IPS-15b (cell line): Measurements from ENCODE around the gene POLE4.

ENCODE experiments used
- H3K27me3 ChIP-seq: one replicate; pipeline ENCODE4 v1.6.1; 2013; ENCODE audit warnings: low read length; ENCODE audit not compliant: control insufficient read depth, insufficient read depth
- H3K36me3 ChIP-seq: one replicate; pipeline ENCODE4 v1.6.1; 2013; ENCODE audit warnings: low read length; ENCODE audit not compliant: control insufficient read depth, insufficient read depth
- H3K4me1 ChIP-seq: one replicate; pipeline ENCODE4 v1.6.1; 2013; ENCODE audit warnings: mild to moderate bottlenecking, low read length; ENCODE audit not compliant: control insufficient read depth, insufficient read depth
- H3K4me3 ChIP-seq: one replicate; pipeline ENCODE4 v1.5.1; 2013; ENCODE audit warnings: low read depth, low read length
- H3K9ac ChIP-seq: one replicate; pipeline ENCODE4 v1.6.1; 2013; ENCODE audit warnings: low read depth, mild to moderate bottlenecking, low read length
- H3K9me3 ChIP-seq: one replicate; pipeline ENCODE4 v1.6.1; 2013; ENCODE audit warnings: mild to moderate bottlenecking, low read length; ENCODE audit not compliant: control insufficient read depth, insufficient read depth

POLE4 gene

DNA sequence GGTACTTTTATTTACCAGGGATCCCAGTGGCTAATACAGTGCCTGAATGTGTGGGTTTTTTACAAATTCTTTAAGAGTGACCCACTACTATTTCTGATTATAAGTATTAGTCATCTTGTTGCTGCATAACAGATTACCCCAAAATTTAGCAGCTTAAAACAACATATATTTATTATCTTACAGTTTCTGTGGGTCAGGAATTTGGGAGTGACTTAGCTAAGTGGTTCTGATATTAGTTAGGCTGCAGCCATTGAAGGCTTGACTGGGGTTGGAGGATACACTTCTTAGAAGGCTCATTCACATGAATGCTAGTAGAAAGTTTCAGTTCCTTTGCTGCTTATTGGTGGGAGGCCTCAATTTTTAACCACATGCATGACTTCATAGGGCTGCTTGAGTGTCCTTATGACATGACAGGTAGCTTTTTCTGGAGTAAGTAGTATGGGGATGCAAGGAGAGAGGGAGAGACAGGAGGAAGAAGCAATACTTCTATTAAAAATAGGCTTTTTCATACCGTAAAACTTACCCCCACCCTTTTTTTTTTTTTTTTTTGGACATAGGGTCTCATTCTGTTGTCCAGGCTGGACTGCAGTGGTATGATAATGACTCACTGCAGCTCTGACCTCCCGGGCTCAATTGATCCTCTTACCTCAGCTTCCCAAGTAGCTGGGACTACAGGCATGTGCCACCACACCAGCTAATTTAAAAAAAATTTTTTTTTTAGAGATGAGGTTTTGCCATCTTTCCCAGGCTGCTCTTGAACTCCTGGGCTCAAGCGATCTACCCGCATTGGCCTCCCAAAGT, 13.3 kb upstream of the POLE4 start:
- no peaks in the 10 kb centered on the region for H3K36me3 ChIP-seq
- no peak overlapping the region for H3K4me3 ChIP-seq
- H3K4me1 ChIP-seq: no peaks in the 10 kb centered on the region
- no peak overlapping the region for H3K9ac ChIP-seq
- no peaks in the 10 kb centered on the region for H3K9me3 ChIP-seq
- H3K27me3 ChIP-seq: no peaks in the 10 kb centered on the region

GRCh38 chr2:74945788-74946331, 12.6 kb upstream of the POLE4 start:
- Histone ChIP-seq H3K9me3 (no peaks in the 10 kb centered on the region), H3K9ac (no peak overlapping the region), H3K36me3 (no peaks in the 10 kb centered on the region), H3K27me3 (no peaks in the 10 kb centered on the region), H3K4me1 (no peaks in the 10 kb centered on the region), H3K4me3 (no peak overlapping the region)

DNA sequence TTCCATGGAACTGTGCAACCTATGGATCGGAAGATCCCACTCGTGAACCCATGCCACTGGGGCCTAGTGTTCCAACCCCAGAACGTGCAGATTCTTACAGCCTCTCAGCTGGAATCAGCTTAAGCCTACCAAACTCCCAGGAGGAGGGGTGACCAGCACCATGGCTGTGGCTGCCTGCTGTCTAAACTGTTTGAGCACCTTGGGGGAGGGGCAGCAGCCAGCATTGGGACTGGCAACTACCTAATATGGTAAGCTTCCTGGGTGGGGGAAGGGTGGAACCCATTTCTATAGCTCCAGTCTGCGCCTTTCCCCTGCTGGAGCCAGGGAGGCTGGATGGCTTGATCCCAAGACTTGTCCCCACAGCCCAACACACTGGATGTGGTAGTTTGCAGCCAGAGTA, 10.7 kb upstream of the POLE4 start:
- Histone ChIP-seq H3K9me3 (no peaks in the 10 kb centered on the region), H3K4me1 (no peaks in the 10 kb centered on the region)

GRCh38 chr2:74948779-74949178, 9.7 kb upstream of the POLE4 start:
- H3K9ac ChIP-seq: no peak overlapping the region

More for the DNA sequence above, 10.7 kb upstream of the POLE4 start:
- Histone ChIP-seq H3K27me3 (no peaks in the 10 kb centered on the region), H3K9ac (no peak overlapping the region), H3K36me3 (no peaks in the 10 kb centered on the region), H3K4me3 (no peak overlapping the region)

GRCh38 chr2:74951211-74951754, 7.2 kb upstream of the POLE4 start:
- Histone ChIP-seq H3K9ac (no peak overlapping the region), H3K36me3 (no peaks in the 10 kb centered on the region), H3K4me3 (no peak overlapping the region), H3K27me3 (no peaks in the 10 kb centered on the region), H3K4me1 (no peaks in the 10 kb centered on the region), H3K9me3 (no peaks in the 10 kb centered on the region)

More at GRCh38 chr2:74948779-74949178, 9.7 kb upstream of the POLE4 start:
- Histone ChIP-seq H3K36me3 (no peaks in the 10 kb centered on the region), H3K9me3 (no peaks in the 10 kb centered on the region), H3K4me1 (no peaks in the 10 kb centered on the region), H3K4me3 (no peak overlapping the region), H3K27me3 (no peaks in the 10 kb centered on the region)

GRCh38 chr2:74952575-74952974, 5.9 kb upstream of the POLE4 start:
- Histone ChIP-seq H3K9ac (no peak overlapping the region), H3K36me3 (no peaks in the 10 kb centered on the region), H3K27me3 (peaks cover 8% of the 10 kb centered on the region), H3K9me3 (no peaks in the 10 kb centered on the region), H3K4me1 (no peaks in the 10 kb centered on the region), H3K4me3 (no peak overlapping the region)

DNA sequence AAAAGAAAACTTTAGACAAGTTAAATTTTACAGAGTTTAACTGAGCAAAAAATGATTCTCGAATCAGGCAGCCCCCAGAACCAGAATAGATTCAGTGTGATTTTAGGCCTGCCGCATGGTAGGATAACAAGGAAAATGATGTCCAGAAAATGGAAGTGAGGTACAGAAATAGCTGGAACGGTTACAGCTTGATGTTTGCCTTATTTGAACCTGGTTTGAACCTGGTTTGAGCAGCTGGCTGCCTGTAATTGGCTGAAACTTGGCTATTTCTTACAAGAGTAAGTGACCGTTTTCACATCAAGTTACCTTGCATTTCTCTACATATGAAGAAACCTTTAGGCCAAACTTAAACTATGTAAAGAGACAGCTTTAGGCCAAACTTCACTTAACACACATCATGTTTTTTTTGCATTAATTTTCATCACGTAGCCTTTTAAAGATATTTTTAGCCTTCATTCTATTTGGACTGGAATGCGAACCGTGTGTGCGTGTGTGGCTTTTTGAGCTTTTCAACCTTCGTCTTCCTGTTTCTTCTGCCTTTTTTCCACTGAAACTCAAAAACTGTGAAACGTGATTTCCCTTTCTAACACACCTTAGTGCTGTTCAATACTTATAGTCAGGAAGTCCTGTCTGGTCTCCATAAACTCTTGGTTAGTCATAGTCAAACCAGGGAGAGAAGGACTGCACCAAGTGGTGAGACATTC, 4.5 kb upstream of the POLE4 start:
- H3K9me3 ChIP-seq: peaks cover under 1% of the 10 kb centered on the region
- no peak overlapping the region for H3K9ac ChIP-seq
- peaks cover 15% of the 10 kb centered on the region for H3K27me3 ChIP-seq
- H3K4me1 ChIP-seq: no peaks in the 10 kb centered on the region
- H3K4me3 ChIP-seq: no peak overlapping the region
- H3K36me3 ChIP-seq: no peaks in the 10 kb centered on the region

GRCh38 chr2:74954500-74954874, 4.0 kb upstream of the POLE4 start:
- no peak overlapping the region for H3K9ac ChIP-seq
- no peaks in the 10 kb centered on the region for H3K4me1 ChIP-seq
- H3K36me3 ChIP-seq: no peaks in the 10 kb centered on the region
- peaks cover 17% of the 10 kb centered on the region for H3K27me3 ChIP-seq
- H3K4me3 ChIP-seq: no peak overlapping the region
- peaks cover 3% of the 10 kb centered on the region for H3K9me3 ChIP-seq

DNA sequence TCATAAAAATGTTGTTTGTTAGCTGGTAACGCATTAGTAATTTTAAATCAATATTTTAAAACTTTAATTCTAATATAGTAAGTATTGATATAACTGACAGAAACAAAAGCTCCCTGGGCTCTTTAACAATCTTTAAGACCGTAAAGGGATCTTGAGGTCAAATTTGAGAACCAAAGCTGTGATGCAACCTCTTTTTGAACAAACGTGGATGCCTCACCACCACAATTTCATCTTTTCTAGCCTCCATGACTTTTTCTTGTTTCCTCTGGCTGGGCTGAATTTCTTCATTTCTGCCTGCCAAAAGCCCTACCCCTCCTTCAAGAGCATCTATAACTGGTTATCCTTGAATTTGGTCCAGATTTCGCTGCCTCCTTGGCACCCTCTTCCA, 563 bp upstream of the POLE4 start:
- Histone ChIP-seq H3K36me3 (no peaks in the 10 kb centered on the region), H3K27me3 (peaks cover 17% of the 10 kb centered on the region), H3K4me1 (no peaks in the 10 kb centered on the region), H3K4me3 (peak overlapping the region; percentile 66), H3K9me3 (peaks cover 3% of the 10 kb centered on the region), H3K9ac (no peak overlapping the region)

DNA sequence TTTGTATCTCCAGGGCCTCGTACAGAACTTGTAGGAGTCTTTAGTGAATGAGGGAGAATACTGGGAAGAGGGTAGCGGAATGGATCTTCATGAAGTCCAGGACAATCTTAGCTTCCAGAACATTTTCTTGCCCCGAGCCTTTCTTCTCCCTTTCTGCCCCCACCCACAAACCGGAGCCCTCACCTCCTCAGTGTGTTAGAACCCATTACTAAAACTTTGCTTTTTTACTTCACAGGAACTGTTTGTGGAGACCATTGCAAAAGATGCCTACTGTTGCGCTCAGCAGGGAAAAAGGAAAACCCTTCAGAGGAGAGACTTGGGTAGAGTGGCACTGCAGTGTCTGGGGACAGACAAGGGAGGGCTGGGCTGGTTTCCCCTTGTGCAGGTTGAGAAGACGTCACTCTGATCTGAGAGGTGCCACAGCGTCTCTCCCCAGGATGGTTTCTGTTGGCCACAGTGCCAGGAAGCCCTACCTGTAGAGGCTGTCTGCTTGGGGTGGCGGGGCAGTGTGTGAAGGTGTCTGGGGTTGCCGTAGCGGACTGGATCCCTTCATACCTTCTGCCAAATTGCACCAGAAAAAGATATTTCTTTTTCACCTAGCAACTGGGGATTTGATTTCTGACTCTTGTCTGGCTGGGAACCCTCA, 786 bp downstream of the POLE4 start:
- H3K36me3 ChIP-seq: no peaks in the 10 kb centered on the region
- H3K9me3 ChIP-seq: peaks cover 3% of the 10 kb centered on the region
- peaks cover 17% of the 10 kb centered on the region for H3K27me3 ChIP-seq
- H3K9ac ChIP-seq: no peak overlapping the region
- H3K4me3 ChIP-seq: peak overlapping the region; percentile 28
- H3K4me1 ChIP-seq: no peaks in the 10 kb centered on the region

GRCh38 chr2:74966887-74967286, 8.4 kb downstream of the POLE4 start:
- no peaks in the 10 kb centered on the region for H3K4me1 ChIP-seq
- H3K27me3 ChIP-seq: no peaks in the 10 kb centered on the region
- no peaks in the 10 kb centered on the region for H3K36me3 ChIP-seq
- no peaks in the 10 kb centered on the region for H3K9me3 ChIP-seq
- no peak overlapping the region for H3K9ac ChIP-seq
- H3K4me3 ChIP-seq: no peak overlapping the region
